IMR-90 (cell line): ENCODE data around the gene MTUS2.

Source experiments
- BHLHE40 ChIP-seq: fragments of 150-350 bp; IDR thresholded peaks from 2 replicates; pipeline ENCODE4 v1.6.1; 2016; ENCODE audit warnings: mild to moderate bottlenecking, low read depth, low read length
- CEBPB ChIP-seq: IDR thresholded peaks from 2 replicates; pipeline ENCODE4 v1.6.1; 2012; ENCODE audit warnings: low read depth, low read length, improper control_type of control experiment
- FOS ChIP-seq: fragments of 150-350 bp; IDR thresholded peaks from 2 replicates; pipeline ENCODE4 v1.6.1; 2016; ENCODE audit warnings: low read depth, low read length
- POLR2A ChIP-seq: IDR thresholded peaks from 2 replicates; pipeline ENCODE4 v1.6.1; 2012; ENCODE audit warnings: mild to moderate bottlenecking, low read depth, low read length
- RAD21 ChIP-seq: IDR thresholded peaks from 2 replicates; pipeline ENCODE4 v1.6.1; 2012; ENCODE audit warnings: low read length, improper control_type of control experiment
- TF ChIP-seq, protein P1 (sequence below): conservative IDR thresholded peaks from 2 replicates; pipeline ENCODE4 v1.5.1; 2012; ENCODE audit warnings: mild to moderate bottlenecking, low read depth, low read length, improper control_type of control experiment

DNA sequence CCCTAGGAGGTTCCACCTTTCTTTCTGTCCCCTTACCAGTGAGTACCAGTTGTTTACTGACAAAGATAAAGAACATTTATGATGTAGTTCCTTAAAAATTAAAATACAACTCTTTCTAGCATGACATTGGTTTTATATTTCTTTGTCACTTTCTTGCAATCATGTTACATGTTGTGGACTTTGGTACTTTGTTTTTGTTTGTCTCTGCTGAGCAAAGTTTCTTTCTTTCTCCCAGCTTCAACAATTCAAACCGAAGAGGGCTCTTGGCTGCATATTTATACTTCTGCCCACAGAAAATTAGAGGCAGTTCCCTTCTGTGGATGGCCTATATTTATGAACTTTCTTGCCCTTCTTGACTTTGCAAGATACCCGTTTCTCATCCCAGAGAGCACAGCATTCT is 201.2 kb downstream of the MTUS2 start:
- TF ChIP-seq, protein P1, sequence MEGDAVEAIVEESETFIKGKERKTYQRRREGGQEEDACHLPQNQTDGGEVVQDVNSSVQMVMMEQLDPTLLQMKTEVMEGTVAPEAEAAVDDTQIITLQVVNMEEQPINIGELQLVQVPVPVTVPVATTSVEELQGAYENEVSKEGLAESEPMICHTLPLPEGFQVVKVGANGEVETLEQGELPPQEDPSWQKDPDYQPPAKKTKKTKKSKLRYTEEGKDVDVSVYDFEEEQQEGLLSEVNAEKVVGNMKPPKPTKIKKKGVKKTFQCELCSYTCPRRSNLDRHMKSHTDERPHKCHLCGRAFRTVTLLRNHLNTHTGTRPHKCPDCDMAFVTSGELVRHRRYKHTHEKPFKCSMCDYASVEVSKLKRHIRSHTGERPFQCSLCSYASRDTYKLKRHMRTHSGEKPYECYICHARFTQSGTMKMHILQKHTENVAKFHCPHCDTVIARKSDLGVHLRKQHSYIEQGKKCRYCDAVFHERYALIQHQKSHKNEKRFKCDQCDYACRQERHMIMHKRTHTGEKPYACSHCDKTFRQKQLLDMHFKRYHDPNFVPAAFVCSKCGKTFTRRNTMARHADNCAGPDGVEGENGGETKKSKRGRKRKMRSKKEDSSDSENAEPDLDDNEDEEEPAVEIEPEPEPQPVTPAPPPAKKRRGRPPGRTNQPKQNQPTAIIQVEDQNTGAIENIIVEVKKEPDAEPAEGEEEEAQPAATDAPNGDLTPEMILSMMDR = no peak
- TF ChIP-seq CEBPB = no peak
- no peak for TF ChIP-seq POLR2A
- TF ChIP-seq BHLHE40 = no peak
- TF ChIP-seq FOS = no peak
- TF ChIP-seq RAD21 = no peak
